IPS-18c (cell line): Measurements from ENCODE around the gene THBS3.
"Not testable (repeated sequence)": the region's sequence is repeated elsewhere in the genome, so short reads cannot be mapped to it uniquely, and the experiment has no call there.

Source experiments
- H3K4me3 ChIP-seq: 2 replicates; pipeline ENCODE4 v1.7.0; 2013; ENCODE audit warnings: low read depth, mild to moderate bottlenecking, low read length, moderate library complexity; ENCODE audit not compliant: insufficient read depth
- H3K9me3 ChIP-seq: one replicate; pipeline ENCODE4 v1.6.1; 2013; ENCODE audit warnings: mild to moderate bottlenecking, low read length, moderate library complexity; ENCODE audit not compliant: control insufficient read depth, insufficient read depth

The THBS3 gene

DNA sequence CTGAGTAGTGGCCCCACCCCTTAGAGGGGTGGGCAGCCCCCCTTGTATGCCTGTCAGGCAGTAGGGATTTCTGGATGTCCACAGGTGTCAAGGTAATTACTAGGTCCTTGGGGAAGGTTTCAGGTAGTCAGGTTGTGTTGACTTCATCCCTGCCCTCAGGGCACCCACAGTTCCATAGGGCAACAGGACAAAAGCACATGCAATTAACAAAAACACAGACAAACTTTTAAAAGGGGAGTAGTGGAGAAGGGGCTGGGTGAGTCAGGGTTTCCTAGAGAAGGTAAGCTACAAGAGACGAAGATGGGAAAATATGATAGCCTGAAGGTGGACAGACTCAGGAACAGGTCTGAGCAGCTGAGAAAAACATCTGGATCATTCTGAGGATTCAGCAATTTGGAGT is 48.7 kb downstream of the THBS3 start:
- no peaks in the 10 kb centered on the region for H3K9me3 ChIP-seq
- no peak overlapping the region for H3K4me3 ChIP-seq

DNA sequence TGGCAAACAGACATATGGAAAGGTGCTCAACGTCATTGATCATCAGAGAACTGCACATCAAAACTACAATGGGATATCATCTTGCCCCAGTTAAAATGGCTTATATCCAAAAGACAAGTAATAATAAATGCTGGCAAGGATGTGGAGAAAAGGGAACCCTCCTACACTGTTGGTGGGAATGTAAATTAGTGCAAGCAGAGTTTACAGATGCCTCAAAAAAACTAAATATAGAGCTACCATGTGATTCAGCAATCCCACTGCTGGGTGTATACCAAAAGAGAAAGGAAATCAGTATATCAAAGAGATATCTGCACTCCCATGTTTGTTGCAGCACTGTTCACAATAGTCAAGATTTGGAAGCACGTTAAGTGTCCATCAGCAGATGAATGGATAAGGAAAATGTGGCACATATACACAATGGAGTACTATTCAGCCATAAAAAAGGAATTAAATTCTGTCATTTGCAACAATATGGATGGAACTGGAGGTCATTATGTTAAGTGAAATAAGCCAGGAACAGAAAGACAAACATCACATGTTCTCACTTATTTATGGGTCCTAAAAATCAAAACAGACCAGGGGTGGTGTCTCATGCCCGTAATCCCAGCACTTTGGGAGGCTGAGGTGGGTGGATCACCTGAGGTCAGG is 51.6 kb downstream of the THBS3 start:
- H3K4me3 ChIP-seq: not testable (repeated sequence)

More for the DNA sequence above, 51.6 kb downstream of the THBS3 start:
- not testable (repeated sequence) for H3K9me3 ChIP-seq
